ENCODE data around the gene WDR86.

WDR86 gene

DNA sequence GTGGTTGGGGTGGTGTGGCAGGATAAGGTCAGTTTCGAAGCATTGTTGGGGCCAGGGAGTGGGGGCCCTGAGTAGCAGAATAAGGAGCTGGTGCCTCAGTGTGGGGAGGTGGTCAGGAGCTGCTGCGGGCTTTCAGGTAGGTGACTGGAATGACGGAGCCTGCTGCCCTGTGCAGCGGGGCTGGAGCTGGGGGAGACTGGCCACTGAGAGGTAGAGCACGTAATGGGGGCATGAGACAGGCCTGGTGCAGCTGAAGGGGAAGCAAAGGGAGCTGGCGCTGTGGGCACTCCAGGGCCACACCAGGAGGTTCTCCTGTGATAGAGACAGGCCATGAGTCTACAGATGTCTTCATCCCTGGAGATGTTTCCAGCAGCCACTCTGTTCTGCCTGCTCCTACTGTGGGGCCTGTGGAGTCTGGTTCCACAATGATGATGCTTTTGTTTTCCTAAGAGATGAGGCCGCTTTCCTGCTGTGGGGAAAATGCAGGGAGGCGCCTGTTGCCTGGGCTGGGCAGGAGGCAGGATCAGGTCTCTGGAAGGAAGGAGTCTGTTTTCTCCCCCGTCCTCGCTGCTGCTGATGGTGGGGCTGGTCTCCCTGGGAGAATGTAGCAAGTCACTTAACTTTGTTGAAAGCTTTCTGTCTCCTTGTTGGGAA is 37.1 kb downstream of the WDR86 start:
- Histone ChIP-seq H3K27me3 (ENCODE audit: control insufficient read depth, insufficient read depth, low read length) (no peaks in the 10 kb centered on the region), H3K4me1 (ENCODE audit: control insufficient read depth, insufficient read depth, low read length) (peaks cover 18% of the 10 kb centered on the region), H3K27ac (ENCODE audit: low read depth, low read length) (no peak overlapping the region), H3K36me3 (ENCODE audit: control insufficient read depth, insufficient read depth, low read length) (peaks cover 28% of the 10 kb centered on the region), H3K9me3 (ENCODE audit: control insufficient read depth, insufficient read depth, low read depth, low read length) (no peaks in the 10 kb centered on the region), H3K4me3 (ENCODE audit: low read depth, low read length) (no peak overlapping the region), H3K9ac (ENCODE audit: low read length) (no peak overlapping the region)

DNA sequence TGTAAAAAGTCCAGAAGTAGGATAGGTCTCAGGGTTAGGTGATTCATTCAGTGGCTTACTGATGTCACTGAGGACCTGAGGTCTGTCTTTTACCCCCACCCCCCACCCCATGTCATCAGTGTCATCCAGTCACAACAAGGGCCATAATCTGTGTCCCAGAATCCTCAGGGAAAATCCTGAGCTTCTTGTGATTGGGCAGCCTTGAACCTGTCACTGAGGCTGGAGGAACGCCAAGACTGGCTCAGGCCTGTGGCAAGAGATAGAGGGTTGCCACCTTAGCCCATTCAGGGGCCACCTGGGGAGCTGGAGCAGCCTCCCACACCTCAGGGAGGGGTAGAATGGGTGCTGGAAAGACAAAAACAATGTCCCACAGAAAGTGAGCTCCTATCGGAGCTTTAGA is 38.6 kb downstream of the WDR86 start:
- no peaks in the 10 kb centered on the region for H3K9me3 ChIP-seq (ENCODE audit: control insufficient read depth, insufficient read depth, low read depth, low read length)
- peaks cover 18% of the 10 kb centered on the region for H3K4me1 ChIP-seq (ENCODE audit: control insufficient read depth, insufficient read depth, low read length)
- H3K27ac ChIP-seq (ENCODE audit: low read depth, low read length): no peak overlapping the region
- H3K27me3 ChIP-seq (ENCODE audit: control insufficient read depth, insufficient read depth, low read length): no peaks in the 10 kb centered on the region
- peaks cover 16% of the 10 kb centered on the region for H3K36me3 ChIP-seq (ENCODE audit: control insufficient read depth, insufficient read depth, low read length)
- no peak overlapping the region for H3K9ac ChIP-seq (ENCODE audit: low read length)
- H3K4me3 ChIP-seq (ENCODE audit: low read depth, low read length): no peak overlapping the region

DNA sequence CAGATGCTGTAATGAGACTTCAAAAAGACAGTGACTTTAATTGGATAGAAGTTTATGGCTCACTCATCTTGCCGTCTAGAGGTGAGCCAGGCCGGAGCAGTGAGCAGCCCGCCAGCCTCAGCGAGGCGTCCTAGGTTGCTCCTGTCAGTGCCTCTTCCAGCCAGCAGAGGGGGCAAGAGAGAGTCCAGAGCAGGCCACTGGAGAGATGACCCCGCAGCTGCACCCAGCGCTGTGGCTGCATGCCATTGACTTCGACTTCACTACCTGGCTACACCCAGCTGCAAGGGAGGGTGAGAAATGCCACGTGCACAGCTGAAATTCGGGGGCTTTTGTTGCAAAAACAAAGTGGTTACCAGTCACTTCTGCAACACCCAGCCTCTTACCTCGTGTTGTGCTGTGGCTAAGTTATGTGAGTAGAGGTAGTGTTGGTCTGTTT is 41.7 kb downstream of the WDR86 start:
- no peak overlapping the region for H3K9ac ChIP-seq (ENCODE audit: low read length)
- H3K4me3 ChIP-seq (ENCODE audit: low read depth, low read length): no peak overlapping the region
- H3K36me3 ChIP-seq (ENCODE audit: control insufficient read depth, insufficient read depth, low read length): peaks cover 8% of the 10 kb centered on the region
- peaks cover 13% of the 10 kb centered on the region for H3K4me1 ChIP-seq (ENCODE audit: control insufficient read depth, insufficient read depth, low read length)
- no peak overlapping the region for H3K27ac ChIP-seq (ENCODE audit: low read depth, low read length)
- H3K27me3 ChIP-seq (ENCODE audit: control insufficient read depth, insufficient read depth, low read length): no peaks in the 10 kb centered on the region
- no peaks in the 10 kb centered on the region for H3K9me3 ChIP-seq (ENCODE audit: control insufficient read depth, insufficient read depth, low read depth, low read length)

DNA sequence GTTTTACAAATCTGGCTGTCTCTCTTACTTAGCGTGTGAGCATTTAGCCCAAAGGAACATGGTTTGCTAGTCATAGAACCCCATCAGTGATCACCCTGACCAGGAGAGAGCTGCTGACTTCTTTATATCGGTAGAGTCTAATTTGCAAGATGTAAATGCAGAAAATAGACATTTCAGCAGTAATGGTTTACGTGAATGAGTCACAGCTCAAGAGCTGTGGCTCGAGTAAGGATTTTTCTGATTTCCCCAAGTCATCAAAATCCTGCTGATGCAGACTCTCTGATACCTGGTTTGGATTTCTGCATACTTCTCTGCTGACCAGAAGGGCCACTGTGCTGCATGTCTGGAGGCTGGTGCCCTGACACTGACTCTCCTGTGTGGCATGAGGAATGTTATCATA is 42.6 kb downstream of the WDR86 start:
- H3K9ac ChIP-seq (ENCODE audit: low read length): no peak overlapping the region
- H3K4me1 ChIP-seq (ENCODE audit: control insufficient read depth, insufficient read depth, low read length): peaks cover 4% of the 10 kb centered on the region
- no peak overlapping the region for H3K4me3 ChIP-seq (ENCODE audit: low read depth, low read length)
- peaks cover 17% of the 10 kb centered on the region for H3K36me3 ChIP-seq (ENCODE audit: control insufficient read depth, insufficient read depth, low read length)
- H3K9me3 ChIP-seq (ENCODE audit: control insufficient read depth, insufficient read depth, low read depth, low read length): no peaks in the 10 kb centered on the region
- no peaks in the 10 kb centered on the region for H3K27me3 ChIP-seq (ENCODE audit: control insufficient read depth, insufficient read depth, low read length)
- H3K27ac ChIP-seq (ENCODE audit: low read depth, low read length): no peak overlapping the region

DNA sequence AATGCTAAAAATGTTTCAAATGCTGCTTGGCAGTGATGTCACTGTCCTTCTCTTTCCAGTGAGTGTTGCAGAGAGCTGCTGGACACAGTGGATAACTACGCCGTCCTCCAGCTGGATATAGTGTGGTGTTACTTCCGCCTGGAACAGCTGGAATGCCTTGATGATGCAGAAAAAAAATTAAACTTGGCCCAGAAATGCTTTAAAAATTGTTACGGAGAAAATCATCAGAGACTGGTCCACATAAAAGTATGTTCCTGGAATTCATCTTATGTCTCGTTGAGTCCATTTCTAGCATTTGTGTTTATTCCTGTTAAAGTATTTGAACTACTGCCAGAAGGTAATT is 43.0 kb downstream of the WDR86 start:
- H3K36me3 ChIP-seq (ENCODE audit: control insufficient read depth, insufficient read depth, low read length): peaks cover 21% of the 10 kb centered on the region
- no peak overlapping the region for H3K9ac ChIP-seq (ENCODE audit: low read length)
- H3K9me3 ChIP-seq (ENCODE audit: control insufficient read depth, insufficient read depth, low read depth, low read length): no peaks in the 10 kb centered on the region
- H3K4me1 ChIP-seq (ENCODE audit: control insufficient read depth, insufficient read depth, low read length): peaks cover 3% of the 10 kb centered on the region; the same call in 1 of the 2 replicates
- H3K4me3 ChIP-seq (ENCODE audit: low read depth, low read length): no peak overlapping the region
- no peaks in the 10 kb centered on the region for H3K27me3 ChIP-seq (ENCODE audit: control insufficient read depth, insufficient read depth, low read length)
- H3K27ac ChIP-seq (ENCODE audit: low read depth, low read length): no peak overlapping the region

DNA sequence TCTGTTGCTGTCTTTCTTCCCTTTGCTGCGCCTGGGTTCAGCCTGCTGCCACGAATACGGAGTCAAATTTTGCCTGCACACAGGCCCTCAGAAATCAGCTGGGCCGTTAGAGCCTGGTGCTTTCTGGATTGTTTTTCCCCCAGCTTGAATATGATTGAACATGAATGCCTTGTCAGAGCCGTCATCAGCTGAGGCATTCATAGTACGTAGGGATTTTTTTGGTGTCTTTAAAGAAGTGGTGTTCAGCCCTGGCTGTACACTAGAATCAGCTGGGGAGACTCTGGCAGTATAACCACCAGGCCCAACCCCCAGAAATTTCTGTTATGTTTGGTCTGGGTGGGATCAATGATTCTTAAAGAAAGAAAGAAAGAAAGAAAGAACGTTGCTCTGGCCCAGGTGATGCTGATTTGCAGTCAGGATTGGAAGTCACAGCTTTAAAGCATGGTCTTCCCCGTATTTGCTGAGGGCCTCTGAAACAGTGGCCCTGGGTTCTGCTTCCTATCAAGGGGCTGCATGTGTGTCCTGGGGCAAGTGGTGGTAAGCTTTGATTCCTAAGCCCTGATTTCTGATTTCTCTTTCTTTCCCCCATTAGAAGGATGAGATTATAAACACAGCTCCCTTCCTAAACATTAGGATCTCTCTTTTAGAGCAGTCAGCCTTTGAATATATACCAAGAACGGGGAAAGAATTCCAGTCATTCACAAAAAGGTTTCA is 43.5 kb downstream of the WDR86 start:
- Histone ChIP-seq H3K9ac (ENCODE audit: low read length) (no peak overlapping the region), H3K4me1 (ENCODE audit: control insufficient read depth, insufficient read depth, low read length) (peaks cover 3% of the 10 kb centered on the region; the same call in 1 of the 2 replicates), H3K9me3 (ENCODE audit: control insufficient read depth, insufficient read depth, low read depth, low read length) (no peaks in the 10 kb centered on the region), H3K27me3 (ENCODE audit: control insufficient read depth, insufficient read depth, low read length) (no peaks in the 10 kb centered on the region), H3K27ac (ENCODE audit: low read depth, low read length) (no peak overlapping the region), H3K4me3 (ENCODE audit: low read depth, low read length) (no peak overlapping the region), H3K36me3 (ENCODE audit: control insufficient read depth, insufficient read depth, low read length) (peaks cover 25% of the 10 kb centered on the region)

DNA sequence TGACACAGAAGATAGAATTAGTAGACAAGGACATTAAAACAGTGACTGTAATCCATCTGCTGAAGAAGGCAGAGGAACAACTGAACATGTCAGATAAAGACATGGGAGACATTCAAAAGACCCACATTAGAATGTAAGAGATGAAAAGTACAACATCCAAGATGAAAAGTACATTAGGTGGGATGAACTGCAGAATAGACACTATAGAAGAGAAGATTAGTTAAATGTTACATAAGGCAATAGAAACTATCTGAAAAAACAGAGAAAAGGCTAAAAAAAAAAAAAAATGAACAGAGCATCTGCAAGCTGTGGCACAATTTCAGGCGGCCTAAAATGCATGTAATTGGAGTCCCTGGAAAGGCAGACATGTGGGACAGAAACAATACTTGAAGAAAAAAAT is 46.7 kb downstream of the WDR86 start:
- Histone ChIP-seq H3K4me1 (ENCODE audit: control insufficient read depth, insufficient read depth, low read length) (no peaks in the 10 kb centered on the region), H3K4me3 (ENCODE audit: low read depth, low read length) (no peak overlapping the region), H3K36me3 (ENCODE audit: control insufficient read depth, insufficient read depth, low read length) (peaks cover 34% of the 10 kb centered on the region), H3K27ac (ENCODE audit: low read depth, low read length) (no peak overlapping the region), H3K9ac (ENCODE audit: low read length) (no peak overlapping the region), H3K27me3 (ENCODE audit: control insufficient read depth, insufficient read depth, low read length) (no peaks in the 10 kb centered on the region), H3K9me3 (ENCODE audit: control insufficient read depth, insufficient read depth, low read depth, low read length) (no peaks in the 10 kb centered on the region)

DNA sequence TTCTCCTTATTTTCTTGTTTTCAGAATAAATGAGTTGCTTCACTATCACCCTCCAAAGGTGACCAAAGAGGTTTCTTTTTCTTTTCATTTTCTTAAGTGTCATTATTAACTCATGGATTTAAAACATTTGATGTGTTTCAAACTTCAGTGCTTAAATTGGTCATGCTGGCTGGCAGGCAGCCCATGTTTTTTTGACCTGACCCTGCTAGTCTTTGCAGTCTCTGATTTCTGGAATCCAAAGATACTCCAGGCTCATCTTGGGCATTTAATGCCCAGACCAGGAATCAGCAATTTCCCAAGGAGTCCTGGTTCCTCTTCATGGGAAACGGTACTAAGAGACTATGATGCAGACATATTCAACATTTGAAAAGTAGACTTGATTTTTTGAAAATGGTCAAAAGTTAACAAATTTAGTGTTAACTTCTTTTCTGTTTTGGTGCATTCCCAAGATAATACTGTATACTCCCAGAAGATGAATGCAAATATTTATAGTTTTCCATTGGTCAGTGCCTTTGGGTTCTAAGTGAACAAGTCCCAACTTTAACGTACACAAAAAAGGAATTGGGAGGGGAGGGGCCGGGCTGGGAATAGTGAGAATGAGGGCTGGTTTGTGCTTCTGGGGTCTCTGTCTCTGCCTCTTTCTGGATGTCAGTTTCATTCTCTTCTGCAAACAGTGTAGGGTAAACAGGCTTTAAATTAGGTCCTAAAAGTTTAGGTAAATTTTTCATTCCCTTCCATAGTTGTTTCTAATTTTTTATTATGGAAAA is 48.5 kb downstream of the WDR86 start:
- peaks cover 43% of the 10 kb centered on the region for H3K36me3 ChIP-seq (ENCODE audit: control insufficient read depth, insufficient read depth, low read length)
- no peak overlapping the region for H3K4me3 ChIP-seq (ENCODE audit: low read depth, low read length)
- no peaks in the 10 kb centered on the region for H3K27me3 ChIP-seq (ENCODE audit: control insufficient read depth, insufficient read depth, low read length)
- H3K9ac ChIP-seq (ENCODE audit: low read length): no peak overlapping the region
- H3K9me3 ChIP-seq (ENCODE audit: control insufficient read depth, insufficient read depth, low read depth, low read length): no peaks in the 10 kb centered on the region
- H3K27ac ChIP-seq (ENCODE audit: low read depth, low read length): no peak overlapping the region
- H3K4me1 ChIP-seq (ENCODE audit: control insufficient read depth, insufficient read depth, low read length): no peaks in the 10 kb centered on the region

DNA sequence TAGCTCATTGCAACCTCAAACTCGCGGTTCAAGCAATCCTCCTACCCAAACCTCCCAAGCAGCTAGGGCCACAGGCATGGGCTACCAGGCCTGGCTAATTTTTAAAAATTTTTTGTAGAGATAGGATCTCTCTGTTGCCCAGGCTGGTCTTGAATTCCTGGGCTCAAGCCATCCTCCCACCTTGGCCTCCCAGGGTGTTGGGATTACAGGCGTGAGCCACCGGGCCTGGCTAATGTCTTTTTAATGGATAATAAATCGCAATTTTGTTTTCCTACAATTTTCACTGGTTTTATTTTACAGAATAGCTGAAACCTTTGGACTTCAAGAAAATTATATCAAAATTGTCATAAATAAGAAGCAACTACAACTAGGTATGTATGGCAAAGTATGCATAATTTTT is 57.3 kb downstream of the WDR86 start:
- no peaks in the 10 kb centered on the region for H3K4me1 ChIP-seq (ENCODE audit: control insufficient read depth, insufficient read depth, low read length)
- H3K9ac ChIP-seq (ENCODE audit: low read length): no peak overlapping the region
- no peak overlapping the region for H3K27ac ChIP-seq (ENCODE audit: low read depth, low read length)
- no peaks in the 10 kb centered on the region for H3K9me3 ChIP-seq (ENCODE audit: control insufficient read depth, insufficient read depth, low read depth, low read length)
- H3K36me3 ChIP-seq (ENCODE audit: control insufficient read depth, insufficient read depth, low read length): peaks cover 68% of the 10 kb centered on the region
- H3K4me3 ChIP-seq (ENCODE audit: low read depth, low read length): no peak overlapping the region
- no peaks in the 10 kb centered on the region for H3K27me3 ChIP-seq (ENCODE audit: control insufficient read depth, insufficient read depth, low read length)

DNA sequence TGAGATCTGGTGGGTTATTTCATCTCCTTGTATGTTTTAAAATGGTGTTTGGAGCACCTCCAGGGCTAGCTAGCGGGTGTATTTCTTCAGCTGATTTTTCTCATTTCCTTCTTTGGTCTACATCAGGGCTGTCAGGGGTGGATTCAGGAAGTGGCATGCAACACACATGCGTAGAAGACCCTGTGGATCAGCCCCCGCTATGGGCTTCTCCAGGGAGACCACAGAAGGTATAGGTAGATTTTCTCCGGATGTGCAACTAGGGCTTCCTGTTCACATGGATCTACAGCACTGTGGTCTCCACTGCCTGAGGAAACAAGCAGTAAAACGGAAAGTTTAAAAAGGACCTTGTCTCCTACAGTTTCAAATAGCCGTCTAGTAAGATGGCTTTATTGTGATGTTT is 57.9 kb downstream of the WDR86 start:
- Histone ChIP-seq H3K4me3 (ENCODE audit: low read depth, low read length) (no peak overlapping the region), H3K9me3 (ENCODE audit: control insufficient read depth, insufficient read depth, low read depth, low read length) (no peaks in the 10 kb centered on the region), H3K4me1 (ENCODE audit: control insufficient read depth, insufficient read depth, low read length) (no peaks in the 10 kb centered on the region), H3K9ac (ENCODE audit: low read length) (no peak overlapping the region), H3K27me3 (ENCODE audit: control insufficient read depth, insufficient read depth, low read length) (no peaks in the 10 kb centered on the region), H3K36me3 (ENCODE audit: control insufficient read depth, insufficient read depth, low read length) (peaks cover 69% of the 10 kb centered on the region), H3K27ac (ENCODE audit: low read depth, low read length) (no peak overlapping the region)

DNA sequence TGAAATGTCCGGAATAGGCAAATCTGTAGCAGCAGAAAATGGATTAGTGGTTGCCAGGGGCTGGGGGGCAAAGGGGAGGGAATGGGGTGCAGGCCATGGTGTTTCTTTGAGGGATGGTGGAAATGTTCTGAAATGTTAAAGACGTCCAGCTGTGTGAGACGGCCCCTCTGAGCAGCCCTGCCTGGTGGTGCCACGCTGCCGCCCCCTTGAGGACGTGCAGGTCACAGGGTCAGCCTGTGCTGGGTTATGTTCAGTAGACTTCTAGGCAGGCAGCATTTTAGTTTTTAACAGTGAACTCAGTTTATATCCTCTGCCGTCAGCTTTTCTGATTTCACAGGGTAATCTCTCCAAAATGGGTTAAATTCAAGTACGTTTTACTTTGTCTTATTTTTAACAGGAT is 58.8 kb downstream of the WDR86 start:
- Histone ChIP-seq H3K9ac (ENCODE audit: low read length) (no peak overlapping the region), H3K36me3 (ENCODE audit: control insufficient read depth, insufficient read depth, low read length) (peaks cover 70% of the 10 kb centered on the region)

More for the DNA sequence above, 58.8 kb downstream of the WDR86 start:
- Histone ChIP-seq H3K9me3 (ENCODE audit: control insufficient read depth, insufficient read depth, low read depth, low read length) (no peaks in the 10 kb centered on the region), H3K4me3 (ENCODE audit: low read depth, low read length) (no peak overlapping the region), H3K27ac (ENCODE audit: low read depth, low read length) (no peak overlapping the region), H3K27me3 (ENCODE audit: control insufficient read depth, insufficient read depth, low read length) (no peaks in the 10 kb centered on the region), H3K4me1 (ENCODE audit: control insufficient read depth, insufficient read depth, low read length) (no peaks in the 10 kb centered on the region)
